Endothelial cell of umbilical vein (primary cell): ENCODE data around the gene KCTD16.

Experiments used
- EZH2 ChIP-seq: IDR thresholded peaks from 2 replicates; pipeline ENCODE4 v1.6.1; 2012; ENCODE audit warnings: borderline replicate concordance, low read depth, mild to moderate bottlenecking, moderate library complexity, low read length, inconsistent platforms; ENCODE audit not compliant: severe bottlenecking
- FOS ChIP-seq: IDR thresholded peaks from 2 replicates; pipeline ENCODE4 v1.6.1; 2011; ENCODE audit warnings: mild to moderate bottlenecking, low read length, moderate library complexity, borderline replicate concordance; ENCODE audit not compliant: insufficient read depth
- GATA2 ChIP-seq: IDR thresholded peaks from 2 replicates; pipeline ENCODE4 v1.7.0; 2011; ENCODE audit warnings: low read depth, mild to moderate bottlenecking, moderate library complexity, mixed read lengths, low read length; ENCODE audit not compliant: insufficient read length, insufficient read depth
- JUN ChIP-seq: IDR thresholded peaks from 2 replicates; pipeline ENCODE4 v1.6.1; 2011; ENCODE audit warnings: borderline replicate concordance, low read depth; ENCODE audit not compliant: insufficient read length, insufficient read depth
- POLR2A ChIP-seq: IDR thresholded peaks from 2 replicates; pipeline ENCODE4 v1.6.1; 2012; ENCODE audit warnings: low read depth, mild to moderate bottlenecking, control low read depth, low read length
- POLR2AphosphoS5 ChIP-seq: IDR thresholded peaks from 2 replicates; pipeline ENCODE4 v1.6.1; 2012; ENCODE audit warnings: low read depth, mild to moderate bottlenecking, control low read depth, low read length, moderate library complexity; ENCODE audit not compliant: insufficient read depth
- TF ChIP-seq, protein P1 (sequence below), 2 donors: IDR thresholded peaks; 1 replicate in 1 of 2; 2 replicates in 1 of 2; pipeline ENCODE4 v1.5.1; 2011; ENCODE audit warnings: low read length in 2 of 2, mild to moderate bottlenecking in 2 of 2, moderate library complexity in 2 of 2, control low read depth in 1 of 2, inconsistent platforms in 1 of 2, low read depth in 1 of 2; ENCODE audit not compliant: insufficient read depth in 1 of 2; ENCODE audit errors: extremely low read depth in 1 of 2
- TF ChIP-seq, protein P2 (sequence below): IDR thresholded peaks from 2 replicates; pipeline ENCODE4 v1.6.1; 2011; ENCODE audit not compliant: insufficient read depth, insufficient read length

DNA sequence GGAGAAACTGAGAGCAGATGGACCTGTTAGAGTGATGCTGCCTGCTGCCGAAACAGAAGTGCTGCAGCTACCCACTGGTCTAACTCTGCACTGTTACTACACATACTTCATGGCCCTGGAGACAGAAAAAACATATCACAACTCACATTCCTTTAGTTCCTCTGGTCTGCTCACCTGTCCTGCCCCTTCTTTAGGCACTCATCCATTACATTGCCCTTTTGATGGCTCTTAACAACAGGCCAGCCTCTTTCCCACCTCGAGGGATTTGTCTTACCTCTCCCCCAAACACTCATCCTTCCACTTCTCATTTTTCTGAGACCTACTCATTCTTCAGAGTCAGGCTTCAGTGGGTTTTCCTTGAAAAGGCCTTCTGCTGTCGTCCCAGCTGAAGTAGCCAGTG is 49.2 kb downstream of the KCTD16 start:
- TF ChIP-seq, protein P1, sequence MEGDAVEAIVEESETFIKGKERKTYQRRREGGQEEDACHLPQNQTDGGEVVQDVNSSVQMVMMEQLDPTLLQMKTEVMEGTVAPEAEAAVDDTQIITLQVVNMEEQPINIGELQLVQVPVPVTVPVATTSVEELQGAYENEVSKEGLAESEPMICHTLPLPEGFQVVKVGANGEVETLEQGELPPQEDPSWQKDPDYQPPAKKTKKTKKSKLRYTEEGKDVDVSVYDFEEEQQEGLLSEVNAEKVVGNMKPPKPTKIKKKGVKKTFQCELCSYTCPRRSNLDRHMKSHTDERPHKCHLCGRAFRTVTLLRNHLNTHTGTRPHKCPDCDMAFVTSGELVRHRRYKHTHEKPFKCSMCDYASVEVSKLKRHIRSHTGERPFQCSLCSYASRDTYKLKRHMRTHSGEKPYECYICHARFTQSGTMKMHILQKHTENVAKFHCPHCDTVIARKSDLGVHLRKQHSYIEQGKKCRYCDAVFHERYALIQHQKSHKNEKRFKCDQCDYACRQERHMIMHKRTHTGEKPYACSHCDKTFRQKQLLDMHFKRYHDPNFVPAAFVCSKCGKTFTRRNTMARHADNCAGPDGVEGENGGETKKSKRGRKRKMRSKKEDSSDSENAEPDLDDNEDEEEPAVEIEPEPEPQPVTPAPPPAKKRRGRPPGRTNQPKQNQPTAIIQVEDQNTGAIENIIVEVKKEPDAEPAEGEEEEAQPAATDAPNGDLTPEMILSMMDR (IDR thresholded peaks at IDR 0.05; ENCODE audit: extremely low read depth in 1 of 2, insufficient read depth in 1 of 2, low read depth in 1 of 2, low read length in 2 of 2): no peak
- TF ChIP-seq FOS: no peak
- TF ChIP-seq EZH2: no peak
- no peak for TF ChIP-seq POLR2A
- TF ChIP-seq GATA2: no peak
- TF ChIP-seq POLR2AphosphoS5: no peak
- no peak for TF ChIP-seq JUN
- TF ChIP-seq, protein P2, sequence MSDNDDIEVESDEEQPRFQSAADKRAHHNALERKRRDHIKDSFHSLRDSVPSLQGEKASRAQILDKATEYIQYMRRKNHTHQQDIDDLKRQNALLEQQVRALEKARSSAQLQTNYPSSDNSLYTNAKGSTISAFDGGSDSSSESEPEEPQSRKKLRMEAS: no peak
